Measurements from ENCODE around the gene SPATA20.

Gene SPATA20

GRCh38 chr17:50538549-50539410 is 8.2 kb upstream of the SPATA20 start:
- no peak for DNase-seq (ENCODE audit: low read depth in 1 of 2, low spot score in 1 of 2)

DNA sequence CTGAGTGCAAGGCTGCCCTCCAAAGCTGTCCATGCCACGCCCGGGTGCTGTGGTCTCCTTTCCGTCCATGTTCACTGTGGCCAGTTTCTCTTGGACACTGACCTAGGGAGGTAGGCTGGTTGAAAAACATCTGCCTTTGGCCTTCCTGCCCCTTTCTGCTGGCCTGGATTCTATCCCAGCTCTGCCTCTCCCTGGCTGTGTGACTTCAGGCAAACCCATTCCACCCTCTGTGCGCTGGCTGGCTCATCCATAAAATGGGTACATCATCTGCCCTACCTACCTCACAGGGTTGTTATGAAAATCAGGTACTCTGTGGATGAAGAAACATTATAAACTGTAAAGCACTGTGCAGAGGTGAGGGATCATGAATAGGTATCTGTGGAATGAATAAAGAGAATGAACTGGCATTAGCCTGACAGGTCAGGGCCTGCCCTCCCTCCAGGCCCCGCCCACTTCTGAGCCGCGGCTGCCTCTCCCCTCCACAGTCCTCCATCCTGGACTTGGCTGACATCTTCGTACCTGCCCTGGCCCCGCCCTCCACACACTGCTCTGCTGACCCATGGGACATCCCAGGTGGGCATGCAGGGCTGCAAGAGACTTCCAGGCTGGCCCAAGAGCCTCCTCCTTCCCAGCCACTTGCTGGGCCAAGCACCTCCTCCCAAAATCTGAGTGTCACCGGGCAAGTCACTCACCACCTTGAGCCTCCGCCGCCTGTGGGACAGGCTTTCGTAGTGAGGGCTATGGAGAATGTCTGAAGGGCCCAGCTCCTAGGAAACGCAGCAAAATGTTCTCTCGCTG is 7.0 kb upstream of the SPATA20 start:
- DNase-seq (ENCODE audit: low read depth in 1 of 2, low spot score in 1 of 2) = no peak

DNA sequence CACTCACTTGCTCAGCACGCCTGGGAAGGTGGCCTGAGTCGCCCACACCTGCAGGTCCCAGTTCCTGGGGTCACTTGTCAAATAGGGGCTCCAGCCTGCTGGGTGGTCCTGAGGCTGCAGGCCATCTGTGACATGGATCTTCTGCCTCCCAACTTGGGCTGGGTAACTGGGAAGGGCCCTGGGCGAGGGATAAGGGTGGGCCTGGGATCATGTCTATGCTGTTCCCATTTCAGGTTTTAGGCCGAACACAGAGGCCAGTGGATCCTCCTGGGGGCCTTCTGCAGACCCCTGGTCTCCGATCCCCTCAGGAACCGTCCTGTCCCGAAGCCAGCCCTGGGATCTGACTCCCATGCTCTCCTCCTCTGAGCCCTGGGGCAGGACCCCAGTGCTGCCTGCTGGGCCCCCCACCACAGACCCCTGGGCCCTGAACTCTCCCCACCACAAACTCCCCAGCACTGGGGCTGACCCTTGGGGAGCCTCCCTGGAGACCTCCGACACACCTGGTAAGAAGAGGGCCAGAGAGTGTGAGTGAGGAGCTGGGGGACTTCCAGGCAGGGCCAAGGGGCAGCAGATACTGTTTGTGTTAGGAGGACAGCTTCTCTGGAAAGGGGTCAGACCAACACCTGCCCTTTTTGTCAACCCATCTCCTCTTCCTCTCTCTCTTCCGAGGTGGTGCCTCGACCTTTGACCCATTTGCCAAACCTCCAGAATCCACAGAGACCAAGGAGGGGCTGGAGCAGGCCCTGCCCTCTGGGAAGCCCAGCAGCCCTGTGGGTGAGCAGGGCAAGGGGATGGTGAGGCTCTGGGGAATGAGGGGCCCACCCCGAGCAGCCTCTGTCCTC is 6.2 kb upstream of the SPATA20 start:
- no peak for DNase-seq (ENCODE audit: low read depth in 1 of 2, low spot score in 1 of 2)

DNA sequence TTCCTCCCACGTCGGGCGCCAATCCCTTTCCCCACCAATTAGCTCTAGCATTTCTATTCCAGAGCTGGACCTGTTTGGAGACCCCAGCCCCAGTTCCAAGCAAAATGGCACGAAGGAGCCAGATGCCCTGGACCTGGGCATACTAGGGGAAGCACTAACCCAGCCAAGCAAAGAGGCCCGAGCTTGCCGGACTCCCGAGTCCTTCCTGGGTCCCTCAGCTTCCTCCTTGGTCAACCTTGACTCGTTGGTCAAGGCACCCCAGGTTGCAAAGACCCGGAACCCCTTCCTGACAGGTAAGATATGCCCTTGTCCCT is 5.6 kb upstream of the SPATA20 start:
- DNase-seq (ENCODE audit: low read depth in 1 of 2, low spot score in 1 of 2) = no peak

GRCh38 chr17:50541716-50542688 is 5.0 kb upstream of the SPATA20 start:
- peak; percentile 78 for DNase-seq (ENCODE audit: low read depth in 1 of 2, low spot score in 1 of 2)

GRCh38 chr17:50542795-50543774 is 3.9 kb upstream of the SPATA20 start:
- DNase-seq (ENCODE audit: low read depth in 1 of 2, low spot score in 1 of 2) = no peak

DNA sequence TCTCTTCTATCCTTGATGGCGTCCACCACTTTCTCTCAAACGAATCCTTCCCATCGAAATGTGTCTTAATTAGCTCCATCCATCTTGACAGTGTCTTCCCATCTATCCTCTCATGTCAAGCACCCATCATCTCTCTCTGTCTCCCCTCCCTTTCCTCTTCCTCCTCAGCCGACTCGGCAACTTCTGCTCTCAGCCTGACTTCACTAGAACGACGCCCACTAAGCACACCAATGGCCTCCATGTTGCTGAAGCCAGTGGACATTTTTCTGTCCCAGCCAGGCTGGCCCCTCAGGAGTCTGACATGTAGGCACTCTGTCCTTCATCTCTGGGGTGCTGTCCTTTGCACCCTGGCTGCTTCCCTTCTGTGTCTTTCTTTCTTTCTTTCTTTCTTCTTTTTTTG is 2.5 kb upstream of the SPATA20 start:
- DNase-seq (ENCODE audit: low read depth in 1 of 2, low spot score in 1 of 2) = no peak

- no peak for DNase-seq (ENCODE audit: low read depth in 1 of 2, low spot score in 1 of 2)
These were observed 1.7 kb upstream of the SPATA20 start for GRCh38 chr17:50545311-50545710.

GRCh38 chr17:50546701-50547034 is 306 bp upstream of the SPATA20 start:
- DNase-seq (ENCODE audit: low read depth in 1 of 2, low spot score in 1 of 2) = no peak

GRCh38 chr17:50547736-50548083 is 736 bp downstream of the SPATA20 start:
- no peak for DNase-seq (ENCODE audit: low read depth in 1 of 2, low spot score in 1 of 2)

DNA sequence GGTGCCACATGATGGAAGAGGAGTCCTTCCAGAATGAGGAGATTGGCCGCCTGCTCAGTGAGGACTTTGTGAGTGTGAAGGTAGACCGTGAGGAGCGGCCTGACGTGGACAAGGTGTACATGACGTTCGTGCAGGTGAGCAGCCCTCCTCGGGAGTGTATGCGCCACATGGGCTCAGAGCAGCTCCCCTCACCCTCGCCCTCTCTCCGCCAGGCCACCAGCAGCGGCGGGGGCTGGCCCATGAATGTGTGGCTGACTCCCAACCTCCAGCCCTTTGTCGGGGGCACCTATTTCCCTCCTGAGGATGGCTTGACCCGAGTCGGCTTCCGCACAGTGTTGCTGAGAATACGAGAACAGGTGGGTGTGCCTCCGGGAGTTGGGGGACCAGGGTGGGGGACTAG is 1.9 kb downstream of the SPATA20 start:
- DNase-seq (ENCODE audit: low read depth in 1 of 2, low spot score in 1 of 2) = no peak

GRCh38 chr17:50549256-50549941 is 2.4 kb downstream of the SPATA20 start:
- no peak for DNase-seq (ENCODE audit: low read depth in 1 of 2, low spot score in 1 of 2)

DNA sequence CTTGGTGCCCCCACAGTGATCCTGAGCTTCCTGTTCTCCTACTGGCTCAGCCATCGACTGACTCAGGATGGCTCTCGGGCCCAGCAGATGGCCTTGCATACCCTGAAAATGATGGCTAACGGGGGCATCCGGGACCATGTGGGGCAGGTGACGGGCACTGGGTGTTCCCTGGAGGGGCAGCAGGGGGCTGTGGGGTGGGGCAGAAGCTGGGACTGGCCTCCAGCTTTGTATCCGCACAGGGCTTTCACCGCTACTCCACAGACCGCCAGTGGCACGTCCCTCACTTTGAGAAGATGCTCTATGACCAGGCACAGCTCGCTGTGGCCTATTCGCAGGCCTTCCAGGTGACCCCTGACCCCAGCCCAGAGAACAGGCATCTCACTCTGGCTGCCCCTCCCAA is 3.0 kb downstream of the SPATA20 start:
- no peak for DNase-seq (ENCODE audit: low read depth in 1 of 2, low spot score in 1 of 2)

DNA sequence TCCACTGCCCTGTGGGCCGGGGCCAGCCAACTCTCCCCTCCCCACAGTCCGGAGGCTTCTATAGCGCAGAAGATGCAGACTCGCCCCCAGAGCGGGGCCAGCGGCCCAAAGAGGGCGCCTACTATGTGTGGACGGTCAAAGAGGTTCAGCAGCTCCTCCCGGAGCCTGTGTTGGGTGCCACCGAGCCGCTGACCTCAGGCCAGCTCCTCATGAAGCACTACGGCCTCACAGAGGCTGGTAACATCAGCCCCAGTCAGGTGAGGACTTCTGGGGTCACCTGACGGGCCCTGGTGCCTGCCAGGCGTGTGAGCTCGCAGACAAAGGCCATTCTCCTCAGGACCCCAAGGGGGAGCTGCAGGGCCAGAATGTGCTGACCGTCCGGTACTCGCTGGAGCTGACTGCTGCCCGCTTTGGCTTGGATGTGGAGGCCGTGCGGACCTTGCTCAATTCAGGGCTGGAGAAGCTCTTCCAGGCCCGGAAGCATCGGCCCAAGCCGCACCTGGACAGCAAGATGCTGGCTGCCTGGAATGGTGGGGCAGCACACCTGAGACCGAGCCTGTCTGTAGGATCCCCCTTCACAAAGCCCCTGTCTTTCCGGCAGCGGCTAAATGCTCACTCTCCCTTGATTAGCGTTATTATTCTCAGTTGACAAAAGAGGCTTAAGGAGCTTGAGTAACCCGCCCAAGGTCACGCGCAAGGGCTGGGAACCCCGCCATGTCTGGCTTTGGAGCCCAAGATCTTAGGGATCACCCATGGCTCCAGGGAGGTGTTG is 3.9 kb downstream of the SPATA20 start:
- no peak for DNase-seq (ENCODE audit: low read depth in 1 of 2, low spot score in 1 of 2)

DNA sequence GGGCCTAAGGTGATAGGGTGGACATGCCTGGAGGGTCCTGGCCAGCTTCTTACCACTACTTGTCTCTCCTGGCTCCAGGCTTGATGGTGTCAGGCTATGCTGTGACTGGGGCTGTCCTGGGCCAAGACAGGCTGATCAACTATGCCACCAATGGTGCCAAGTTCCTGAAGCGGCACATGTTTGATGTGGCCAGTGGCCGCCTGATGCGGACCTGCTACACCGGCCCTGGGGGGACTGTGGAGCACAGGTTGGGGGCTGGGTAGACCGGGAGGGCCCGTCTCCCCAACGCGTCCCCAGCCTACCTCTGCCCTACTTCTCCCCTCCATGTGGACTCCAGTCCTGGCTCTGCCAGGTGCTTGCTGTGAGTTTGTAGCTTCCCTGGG is 4.5 kb downstream of the SPATA20 start:
- no peak for DNase-seq (ENCODE audit: low read depth in 1 of 2, low spot score in 1 of 2)

- DNase-seq (ENCODE audit: low read depth in 1 of 2, low spot score in 1 of 2) = no peak
These were observed 4.9 kb downstream of the SPATA20 start for GRCh38 chr17:50551884-50552283.

DNA sequence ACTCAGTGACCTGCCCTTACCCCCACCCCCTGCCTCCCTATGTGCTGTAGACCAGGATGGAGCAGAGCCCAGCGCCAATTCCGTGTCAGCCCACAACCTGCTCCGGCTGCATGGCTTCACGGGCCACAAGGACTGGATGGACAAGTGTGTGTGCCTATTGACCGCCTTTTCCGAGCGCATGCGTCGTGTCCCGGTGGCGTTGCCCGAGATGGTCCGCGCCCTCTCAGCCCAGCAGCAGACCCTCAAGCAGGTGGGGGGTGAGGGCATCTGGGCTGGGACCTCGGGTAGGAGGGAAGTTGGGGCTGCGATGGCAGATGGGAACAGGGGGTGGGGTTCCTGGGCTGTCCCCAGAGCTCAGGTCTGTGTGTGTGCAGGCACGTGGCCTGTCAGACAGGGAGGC is 7.2 kb downstream of the SPATA20 start:
- no peak for DNase-seq (ENCODE audit: low read depth in 1 of 2, low spot score in 1 of 2)

GRCh38 chr17:50556803-50557202 is 9.8 kb downstream of the SPATA20 start:
- DNase-seq (ENCODE audit: low read depth in 1 of 2, low spot score in 1 of 2) = no peak
